HG03097 (cell line): Measurements from ENCODE around the gene TSKU.
"Not testable (repeated sequence)": the region's sequence is repeated elsewhere in the genome, so short reads cannot be mapped to it uniquely, and the experiment has no call there.

Experiments
- ATAC-seq: cut with Tn5 transposase; IDR thresholded peaks from one replicate; pipeline ENCODE4 v1.9.1; 2021; ENCODE audit not compliant: unreplicated experiment, low FRiP score

Gene TSKU

GRCh38 chr11:76783294-76783895 lies at the start of gene TSKU:
TSKU (plus strand) TSS chr11:76783356; CDS start chr11:76795617, 12,261 bp downstream.
- no peak for ATAC-seq

- ATAC-seq: not testable (repeated sequence)
Observed at GRCh38 chr11:76733906-76734305, 49.2 kb upstream of the TSKU start.

GRCh38 chr11:76734456-76735420 lies 48.4 kb upstream of the TSKU start:
- no peak for ATAC-seq

- ATAC-seq: no peak
Observed at GRCh38 chr11:76735841-76736240, 47.3 kb upstream of the TSKU start.

GRCh38 chr11:76736266-76736665 lies 46.9 kb upstream of the TSKU start:
- no peak for ATAC-seq

- ATAC-seq: no peak
Observed at GRCh38 chr11:76736773-76737495, 46.2 kb upstream of the TSKU start.

- no peak for ATAC-seq
Observed at GRCh38 chr11:76738618-76739240, 44.4 kb upstream of the TSKU start.

GRCh38 chr11:76739798-76740197 lies 43.4 kb upstream of the TSKU start:
- ATAC-seq: no peak

GRCh38 chr11:76740772-76741171 lies 42.4 kb upstream of the TSKU start:
- no peak for ATAC-seq

GRCh38 chr11:76742902-76743301 lies 40.3 kb upstream of the TSKU start:
- ATAC-seq: no peak

- no peak for ATAC-seq
Observed at GRCh38 chr11:76744186-76745043, 38.7 kb upstream of the TSKU start.

- no peak for ATAC-seq
Observed at GRCh38 chr11:76745044-76745376, 38.1 kb upstream of the TSKU start.

GRCh38 chr11:76745561-76746207 lies 37.5 kb upstream of the TSKU start:
- no peak for ATAC-seq

GRCh38 chr11:76747153-76747914 lies 35.8 kb upstream of the TSKU start:
- no peak for ATAC-seq

- ATAC-seq: no peak
Observed at GRCh38 chr11:76747915-76748860, 35.0 kb upstream of the TSKU start.

- no peak for ATAC-seq
Observed at GRCh38 chr11:76748948-76749347, 34.2 kb upstream of the TSKU start.

- ATAC-seq: no peak
Observed at GRCh38 chr11:76750067-76750466, 33.1 kb upstream of the TSKU start.

GRCh38 chr11:76750746-76751145 lies 32.4 kb upstream of the TSKU start:
- no peak for ATAC-seq
